HG02870 (cell line): Measurements from ENCODE around the gene ZNF462.

Experiments used
- ATAC-seq: cut with Tn5 transposase; IDR thresholded peaks from one replicate; pipeline ENCODE4 v1.9.1; 2021; ENCODE audit warnings: mild to moderate bottlenecking, moderate library complexity; ENCODE audit not compliant: unreplicated experiment

ZNF462 gene

GRCh38 chr9:107049046-107049802 is 186.3 kb downstream of the ZNF462 start:
- ATAC-seq, result no peak

DNA sequence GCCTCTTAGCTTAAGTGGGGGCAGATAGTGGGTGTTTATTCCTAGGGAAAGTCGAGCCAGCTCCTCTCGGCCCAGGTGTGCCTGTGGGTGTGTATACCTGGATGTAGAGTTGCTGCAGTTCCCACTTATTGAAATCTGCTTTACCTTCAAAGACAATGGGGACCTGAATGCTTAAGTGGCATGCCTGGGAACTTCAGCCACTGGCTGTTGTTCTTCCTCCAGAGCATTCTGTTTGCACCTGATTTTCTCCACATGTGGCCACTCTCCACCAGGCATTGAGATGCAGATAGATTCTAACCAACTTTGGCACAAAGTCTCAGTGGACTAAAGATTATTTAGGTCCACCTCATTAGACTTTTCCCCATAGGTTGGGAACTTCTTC is 186.8 kb downstream of the ZNF462 start:
- no peak for ATAC-seq

GRCh38 chr9:107051392-107051791 is 188.4 kb downstream of the ZNF462 start:
- no peak for ATAC-seq

GRCh38 chr9:107054146-107054545 is 191.2 kb downstream of the ZNF462 start:
- no peak for ATAC-seq

- no peak for ATAC-seq
Measured at GRCh38 chr9:107059220-107059619, 196.3 kb downstream of the ZNF462 start.

DNA sequence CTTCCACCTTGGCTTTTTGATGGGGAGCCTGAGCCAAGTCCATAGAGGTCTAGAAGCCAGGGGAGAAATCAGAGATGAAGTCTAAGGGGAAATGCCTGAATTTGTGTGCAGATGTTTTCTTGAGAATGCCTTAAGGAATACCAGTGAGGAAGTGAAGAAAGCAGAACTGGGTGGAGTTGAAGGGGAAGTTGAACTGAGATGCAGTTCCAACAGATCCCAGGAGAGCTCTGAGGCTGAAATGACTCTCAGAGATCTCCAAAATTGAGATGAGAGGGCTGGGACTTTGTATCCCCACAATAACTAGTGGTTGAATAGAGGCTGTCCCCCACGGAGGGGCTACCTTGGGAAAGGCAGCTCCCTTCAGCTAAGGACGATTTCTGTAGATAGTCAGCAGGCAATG is 197.1 kb downstream of the ZNF462 start:
- ATAC-seq, result no peak
